Transverse colon (tissue), 4 donors: ENCODE data around the gene SLC41A2. TPM values are rescaled to one million over a fixed set of nuclear protein-coding genes. Genes with fewer than 3 reads are reported as not detected.
"Not testable (repeated sequence)": the region's sequence is repeated elsewhere in the genome, so short reads cannot be mapped to it uniquely, and the experiment has no call there.

ENCODE experiments used
- DNase-seq: peaks from one replicate; pipeline ENCODE4 v3.0.0-alpha.2; 2019
- H3K27ac ChIP-seq, 4 donors: fragments of 200-600 bp; sonication (generic); 2 replicates each; pipeline ENCODE4 v1.5.1; 2016 to 2018; ENCODE audit warnings: inconsistent platforms in 4 of 4
- H3K27me3 ChIP-seq: fragments of 200-600 bp; sonication (generic); 2 replicates; pipeline ENCODE4 v1.5.1; 2017; ENCODE audit warnings: inconsistent platforms
- H3K36me3 ChIP-seq, 4 donors: fragments of 200-600 bp; sonication (generic); 2 replicates each; pipeline ENCODE4 v1.5.1; 2017 to 2019; ENCODE audit warnings: inconsistent platforms in 4 of 4
- H3K4me1 ChIP-seq, 4 donors: fragments of 200-600 bp; sonication (generic); 2 replicates each; pipeline ENCODE4 v1.5.1; 2017 to 2020; ENCODE audit warnings: inconsistent platforms in 4 of 4
- H3K4me3 ChIP-seq, 4 donors: fragments of 200-600 bp; sonication (generic); 1 replicate in 1 of 4; 2 replicates in 3 of 4; pipeline versions ENCODE4 v1.5.1 to v1.6.1; 2017 to 2019; ENCODE audit warnings: inconsistent platforms in 4 of 4
- H3K9me3 ChIP-seq, 2 donors: fragments of 200-600 bp; sonication (generic); 2 replicates each; pipeline ENCODE4 v1.5.1; 2017 to 2019; ENCODE audit warnings: inconsistent platforms in 2 of 2
- EP300 ChIP-seq: sonication (generic); formaldehyde crosslinking; IDR thresholded peaks from one replicate; pipeline ENCODE4 v1.6.1; 2017; ENCODE audit warnings: antibody characterized with exemption, low read depth
- POLR2A ChIP-seq: fragments of 450-650 bp; IDR thresholded peaks from one replicate; pipeline ENCODE4 v1.6.1; 2016; ENCODE audit warnings: antibody characterized with exemption, mild to moderate bottlenecking, moderate library complexity
- POLR2AphosphoS5 ChIP-seq, 3 donors: sonication (generic); formaldehyde crosslinking; IDR thresholded peaks; one replicate each; pipeline ENCODE4 v1.6.1; 2016; ENCODE audit warnings: antibody characterized with exemption in 3 of 3
- WGBS, 2 donors: methylation state at CpG; one replicate each; pipeline ENCODE4 v1.1.5; 2018; ENCODE audit warnings: low coverage in 1 of 2; 5-methylcytosine and 5-hydroxymethylcytosine counted together
- in situ Hi-C, 4 donors: fragments of 200-750 bp; cut with MboI; loops; one replicate each; pipeline versions ENCODE4 v1.15.0 to v1.15.1; 2017; ENCODE audit warnings: low sequenced_read_pairs in 3 of 4, low pct_ligation_motif_present in 1 of 4, low pct_unique_long_range_greater_than_20kb in 1 of 4
- intact Hi-C: fragments of 100-400 bp; cut with DNase I; formaldehyde crosslinking; loops from one replicate; pipeline ENCODE4 v1.15.1; 2023; ENCODE audit warnings: low total_unique reads
- total RNA-seq, 4 donors: library from RNA; depleted of rRNA; stranded (reverse); fragments of >200 nt; gene quantifications; one replicate each; pipeline ENCODE4 v1.1.0, GENCODE V29; 2016
- TF ChIP-seq, protein P1 (sequence below), 5 experiments: fragments of 200-600 bp in 3 of 5; fragments of 450-650 bp in 2 of 5; sonication (generic) in 3 of 5; IDR thresholded peaks; 1 replicate in 2 of 5; 2 replicates in 3 of 5; pipeline ENCODE4 v1.5.1; 2016 to 2017; ENCODE audit warnings: antibody characterized with exemption in 5 of 5, inconsistent platforms in 3 of 5, mild to moderate bottlenecking in 2 of 5, moderate library complexity in 1 of 5

SLC41A2 gene
- total RNA-seq, 4 donors from 2014 or later = 31.6 to 154 (median 129) TPM

DNA sequence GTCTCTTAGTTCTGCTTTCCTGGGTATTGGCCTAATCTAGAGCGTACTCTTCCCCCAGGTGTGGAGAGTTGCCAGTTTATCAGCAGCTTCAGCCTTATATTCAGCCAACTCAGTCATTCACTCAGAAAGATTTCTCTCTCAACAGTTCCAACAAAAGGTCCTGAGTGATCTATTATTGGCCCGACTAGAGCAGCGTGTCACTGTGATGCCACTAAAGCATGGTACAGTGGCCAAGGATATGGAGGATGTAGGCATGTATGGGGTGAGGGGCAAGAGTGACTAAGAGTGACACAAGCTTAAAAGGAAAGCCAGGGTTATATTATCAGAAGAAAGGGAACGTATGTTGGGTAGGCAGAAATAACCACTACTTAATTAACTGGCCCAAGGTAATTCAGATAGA lies 32.9 kb upstream of the SLC41A2 start:
- H3K4me1 ChIP-seq = peaks cover 8 to 18% (median 11%) of the 10 kb centered on the region in 4 donors
- H3K36me3 ChIP-seq = peaks cover 0 to 22% (median 6%) of the 10 kb centered on the region in 4 donors
- no peak overlapping the region for H3K4me3 ChIP-seq
- DNase-seq = no peak
- H3K27me3 ChIP-seq = no peaks in the 10 kb centered on the region
- H3K9me3 ChIP-seq = no peaks in the 10 kb centered on the region
- WGBS, 2 donors = 80 to 90% methylated on average over 2 to 4 of the region's 4 CpGs
- TF ChIP-seq, protein P1, sequence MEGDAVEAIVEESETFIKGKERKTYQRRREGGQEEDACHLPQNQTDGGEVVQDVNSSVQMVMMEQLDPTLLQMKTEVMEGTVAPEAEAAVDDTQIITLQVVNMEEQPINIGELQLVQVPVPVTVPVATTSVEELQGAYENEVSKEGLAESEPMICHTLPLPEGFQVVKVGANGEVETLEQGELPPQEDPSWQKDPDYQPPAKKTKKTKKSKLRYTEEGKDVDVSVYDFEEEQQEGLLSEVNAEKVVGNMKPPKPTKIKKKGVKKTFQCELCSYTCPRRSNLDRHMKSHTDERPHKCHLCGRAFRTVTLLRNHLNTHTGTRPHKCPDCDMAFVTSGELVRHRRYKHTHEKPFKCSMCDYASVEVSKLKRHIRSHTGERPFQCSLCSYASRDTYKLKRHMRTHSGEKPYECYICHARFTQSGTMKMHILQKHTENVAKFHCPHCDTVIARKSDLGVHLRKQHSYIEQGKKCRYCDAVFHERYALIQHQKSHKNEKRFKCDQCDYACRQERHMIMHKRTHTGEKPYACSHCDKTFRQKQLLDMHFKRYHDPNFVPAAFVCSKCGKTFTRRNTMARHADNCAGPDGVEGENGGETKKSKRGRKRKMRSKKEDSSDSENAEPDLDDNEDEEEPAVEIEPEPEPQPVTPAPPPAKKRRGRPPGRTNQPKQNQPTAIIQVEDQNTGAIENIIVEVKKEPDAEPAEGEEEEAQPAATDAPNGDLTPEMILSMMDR (IDR thresholded peaks at IDR 0.05) = no peak
- TF ChIP-seq EP300 (no peak), POLR2AphosphoS5 (IDR thresholded peaks at IDR 0.05) (no peak), POLR2A (no peak)
- in situ Hi-C loops = no loop called here
- H3K27ac ChIP-seq = peak overlapping the region in 1 of 4 donors; percentile 33
- intact Hi-C loops = no loop called here

DNA sequence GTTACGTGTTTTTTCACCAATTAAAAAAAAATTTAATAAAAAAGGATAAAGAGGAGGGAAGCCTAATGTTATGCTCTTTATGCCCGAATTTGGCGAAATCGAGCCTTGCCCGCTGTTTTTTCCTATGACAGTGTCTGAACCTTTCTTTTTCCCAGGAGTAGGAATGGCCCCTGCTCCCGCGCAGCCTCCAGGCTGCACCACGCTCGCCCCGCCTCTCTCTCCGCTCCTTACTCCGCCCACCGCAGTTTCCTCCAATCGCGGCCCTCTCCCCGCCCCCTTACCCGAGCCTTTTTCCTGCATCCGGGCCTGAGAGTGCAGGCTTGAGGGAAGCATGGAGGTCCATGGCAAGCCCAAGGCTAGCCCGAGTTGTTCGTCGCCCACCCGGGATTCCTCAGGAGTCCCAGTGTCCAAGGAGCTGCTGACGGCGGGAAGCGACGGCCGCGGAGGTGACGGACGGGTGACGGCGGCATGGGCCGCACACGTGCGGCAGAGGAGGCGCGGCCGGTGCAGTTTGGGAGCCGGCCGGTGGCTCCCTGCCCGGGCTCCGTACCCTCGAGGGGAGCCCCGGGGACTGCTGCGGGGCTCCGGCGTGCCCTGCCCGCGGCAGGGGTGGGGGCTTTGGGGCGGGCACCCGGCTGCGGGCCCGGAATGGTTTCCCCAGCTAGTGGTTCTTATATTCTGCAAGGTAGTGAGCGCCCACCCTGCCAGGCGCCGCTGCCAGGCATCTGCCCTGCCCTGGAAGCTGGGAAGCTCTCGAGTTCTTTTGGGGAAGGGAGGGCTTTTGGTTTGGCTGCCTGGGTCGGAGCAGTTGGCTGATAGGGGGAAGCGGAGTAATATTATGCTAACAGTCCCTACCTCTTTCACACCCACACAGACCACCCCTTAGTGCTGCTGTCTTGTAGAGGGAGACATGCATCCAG lies 28.2 kb upstream of the SLC41A2 start, which contains the start of gene NOPCHAP1:
NOPCHAP1 (plus strand) TSS at position 295 of the 920 bp plus-strand sequence; CDS start at position 332, 37 bp downstream.
- peak within 1 kb of the TSS; percentile 82 to 87 (median 86) for H3K27ac ChIP-seq
- peak; percentile 95 for DNase-seq
- no peaks in the 10 kb centered on the region for H3K9me3 ChIP-seq
- intact Hi-C loops = no loop called here
- TF ChIP-seq EP300 = no peak
- TF ChIP-seq, protein P1 (IDR thresholded peaks at IDR 0.05) = no peak
- TF ChIP-seq POLR2A = peak; percentile 61
- peak; percentile 58 to 87 (median 79) for TF ChIP-seq POLR2AphosphoS5 (IDR thresholded peaks at IDR 0.05)
- peaks cover 0 to 10% (median 0%) of the 10 kb centered on the region in 4 donors for H3K36me3 ChIP-seq
- 1 to 4% methylated on average over 8 to 38 of the region's 59 CpGs for WGBS, 2 donors
- in situ Hi-C loops = no loop called here
- peaks cover 8 to 23% (median 11%) of the 10 kb centered on the region in 4 donors for H3K4me1 ChIP-seq
- H3K27me3 ChIP-seq = no peaks in the 10 kb centered on the region
- peak within 1 kb of the TSS; percentile 79 to 98 (median 92) for H3K4me3 ChIP-seq

DNA sequence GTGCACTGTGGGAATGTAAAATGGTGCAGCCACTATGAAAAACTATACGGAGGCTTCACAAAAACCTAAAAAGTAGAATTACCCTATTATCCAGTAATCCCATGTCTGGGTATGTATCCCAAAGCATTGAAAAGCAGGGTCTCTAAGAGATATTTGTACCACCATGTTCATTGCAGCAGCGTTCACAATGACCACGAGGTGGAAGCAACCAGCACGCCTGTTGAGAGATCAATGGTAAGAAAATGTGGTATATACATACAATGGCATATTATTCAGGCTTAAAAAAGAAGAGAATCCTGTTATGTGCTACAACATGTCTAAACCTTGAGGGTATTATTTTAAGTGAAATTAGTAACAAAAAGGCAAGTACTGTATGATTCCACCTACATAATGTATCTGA lies 27.1 kb upstream of the SLC41A2 start:
- Histone ChIP-seq H3K9me3 (no peaks in the 10 kb centered on the region), H3K4me1 (peaks cover 8 to 23% (median 11%) of the 10 kb centered on the region in 4 donors), H3K4me3 (peak overlapping the region in 1 of 4 donors; percentile 98), H3K27me3 (no peaks in the 10 kb centered on the region), H3K36me3 (peaks cover 0 to under 1% (median 0%) of the 10 kb centered on the region in 4 donors), H3K27ac (no peak overlapping the region)
- 75 to 80% methylated on average over 4 of the region's 4 CpGs for WGBS, 2 donors
- TF ChIP-seq, protein P1 (IDR thresholded peaks at IDR 0.05) = no peak
- TF ChIP-seq POLR2AphosphoS5 (IDR thresholded peaks at IDR 0.05) = no peak
- no peak for TF ChIP-seq POLR2A
- no peak for TF ChIP-seq EP300
- in situ Hi-C loops (no loop called here), intact Hi-C loops (no loop called here)
- DNase-seq = no peak

DNA sequence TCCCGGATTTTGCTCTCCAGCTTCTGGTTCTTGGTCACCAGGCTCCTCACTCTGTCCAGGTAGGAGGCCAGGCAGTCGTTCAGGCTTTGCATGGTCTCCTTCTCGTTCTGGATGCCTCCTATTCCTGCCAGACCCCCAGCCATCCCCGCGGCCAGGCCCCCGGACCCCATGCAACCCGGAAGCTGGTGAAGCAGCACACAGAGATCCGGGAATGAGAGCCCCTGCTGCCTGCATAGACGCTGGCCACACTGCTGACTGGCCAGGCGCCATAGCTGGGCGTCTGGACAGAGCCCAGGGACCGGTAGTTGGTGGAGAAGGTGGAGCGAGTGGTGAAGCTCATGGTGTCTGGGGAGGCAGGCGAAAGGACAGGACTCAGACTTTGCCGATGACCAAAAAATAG lies 19.6 kb upstream of the SLC41A2 start:
- H3K9me3 ChIP-seq, H3K4me3 ChIP-seq, in situ Hi-C loops, H3K4me1 ChIP-seq, DNase-seq, H3K27me3 ChIP-seq, intact Hi-C loops, H3K36me3 ChIP-seq, H3K27ac ChIP-seq: not testable (repeated sequence)
- WGBS, 2 donors = no CpG with 5 or more reads among the region's 15 CpGs
